ENCODE results near the gene ADARB1. TPM values are rescaled to one million over a fixed set of nuclear protein-coding genes. Genes with fewer than 3 reads are reported as not detected.

Gene ADARB1
- total RNA-seq, 1 experiment from 2014 or later = 14.6 TPM

- CTCF ChIA-PET = interaction anchor here (1.0 to 4.1 kb wide), 2 partner anchors 9 to 46 kb away, joined by 3 to 40 read pairs; no protein-coding TSS in a partner anchor
- no peak overlapping the region for H3K27ac Mint-ChIP-seq
- H3K4me1 Mint-ChIP-seq = 0 out of 2 replicates have a peak, but pooled peaks cover 2% of the 10 kb centered on the region
- no peak overlapping the region for H3K4me3 Mint-ChIP-seq
- no peak for DNase-seq (ENCODE audit: low spot score)
- H3K36me3 Mint-ChIP-seq = no peaks in the 10 kb centered on the region
- H3K9me3 Mint-ChIP-seq = no peaks in the 10 kb centered on the region
- TF ChIP-seq GABPB1 (CRISPR knock-in tag; IDR thresholded peaks at IDR 0.05) (no peak), FOXJ3 (CRISPR knock-in tag; IDR thresholded peaks at IDR 0.05; ENCODE audit: borderline replicate concordance) (no peak), CBFB (CRISPR knock-in tag; IDR thresholded peaks at IDR 0.05; ENCODE audit: low read depth) (no peak), NR3C1 (CRISPR knock-in tag; conservative IDR thresholded peaks at IDR 0.05; ENCODE audit: low read depth) (no peak), ZNF121 (CRISPR knock-in tag; IDR thresholded peaks at IDR 0.05) (no peak), RELA (CRISPR knock-in tag; IDR thresholded peaks at IDR 0.05; ENCODE audit: borderline replicate concordance) (no peak), NR1H2 (CRISPR knock-in tag; IDR thresholded peaks at IDR 0.05) (no peak)
- TF ChIP-seq, protein P1, sequence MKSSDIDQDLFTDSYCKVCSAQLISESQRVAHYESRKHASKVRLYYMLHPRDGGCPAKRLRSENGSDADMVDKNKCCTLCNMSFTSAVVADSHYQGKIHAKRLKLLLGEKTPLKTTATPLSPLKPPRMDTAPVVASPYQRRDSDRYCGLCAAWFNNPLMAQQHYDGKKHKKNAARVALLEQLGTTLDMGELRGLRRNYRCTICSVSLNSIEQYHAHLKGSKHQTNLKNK (CRISPR knock-in tag; IDR thresholded peaks at IDR 0.05) = no peak
- TF ChIP-seq, protein P2, sequence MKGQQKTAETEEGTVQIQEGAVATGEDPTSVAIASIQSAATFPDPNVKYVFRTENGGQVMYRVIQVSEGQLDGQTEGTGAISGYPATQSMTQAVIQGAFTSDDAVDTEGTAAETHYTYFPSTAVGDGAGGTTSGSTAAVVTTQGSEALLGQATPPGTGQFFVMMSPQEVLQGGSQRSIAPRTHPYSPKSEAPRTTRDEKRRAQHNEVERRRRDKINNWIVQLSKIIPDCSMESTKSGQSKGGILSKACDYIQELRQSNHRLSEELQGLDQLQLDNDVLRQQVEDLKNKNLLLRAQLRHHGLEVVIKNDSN (CRISPR knock-in tag; IDR thresholded peaks at IDR 0.05) = no peak
- ATAC-seq = no peak
- H3K27me3 Mint-ChIP-seq (ENCODE audit: low read depth) = no peaks in the 10 kb centered on the region
- POLR2A ChIA-PET = no interaction called here
Observed at GRCh38 chr21:45146801-45147200, 72.4 kb downstream of the ADARB1 start.

- Mint-ChIP-seq H3K27ac (peak overlapping the region; percentile 35), H3K4me1 (0 out of 2 replicates have a peak, but pooled peaks cover 2% of the 10 kb centered on the region), H3K9me3 (no peaks in the 10 kb centered on the region), H3K4me3 (no peak overlapping the region), H3K27me3 (ENCODE audit: low read depth) (no peaks in the 10 kb centered on the region), H3K36me3 (no peaks in the 10 kb centered on the region)
- DNase-seq (ENCODE audit: low spot score) (no peak), ATAC-seq (no peak)
- CTCF ChIA-PET = interaction anchor here (1.5 to 4.1 kb wide), 3 partner anchors 7 to 19 kb away, joined by 5 to 40 read pairs (median 9); no protein-coding TSS in a partner anchor
- POLR2A ChIA-PET = no interaction called here
- TF ChIP-seq SMAD3 (CRISPR knock-in tag; IDR thresholded peaks at IDR 0.05; ENCODE audit: borderline replicate concordance) (no peak), ZNF671 (CRISPR knock-in tag; IDR thresholded peaks at IDR 0.05) (no peak), ZNF232 (CRISPR knock-in tag; IDR thresholded peaks at IDR 0.05) (no peak), CTCF (IDR thresholded peaks at IDR 0.05) (no peak), ATF2 (CRISPR knock-in tag; IDR thresholded peaks at IDR 0.05; ENCODE audit: borderline replicate concordance, low read depth) (no peak), ATF6 (CRISPR knock-in tag; IDR thresholded peaks at IDR 0.05) (no peak), NFATC4 (CRISPR knock-in tag; IDR thresholded peaks at IDR 0.05) (no peak), MXD4 (CRISPR knock-in tag; IDR thresholded peaks at IDR 0.05; ENCODE audit: borderline replicate concordance) (no peak), GRHL2 (CRISPR knock-in tag; IDR thresholded peaks at IDR 0.05; ENCODE audit: insufficient replicate concordance, severe bottlenecking) (no peak)
- TF ChIP-seq, protein P3, sequence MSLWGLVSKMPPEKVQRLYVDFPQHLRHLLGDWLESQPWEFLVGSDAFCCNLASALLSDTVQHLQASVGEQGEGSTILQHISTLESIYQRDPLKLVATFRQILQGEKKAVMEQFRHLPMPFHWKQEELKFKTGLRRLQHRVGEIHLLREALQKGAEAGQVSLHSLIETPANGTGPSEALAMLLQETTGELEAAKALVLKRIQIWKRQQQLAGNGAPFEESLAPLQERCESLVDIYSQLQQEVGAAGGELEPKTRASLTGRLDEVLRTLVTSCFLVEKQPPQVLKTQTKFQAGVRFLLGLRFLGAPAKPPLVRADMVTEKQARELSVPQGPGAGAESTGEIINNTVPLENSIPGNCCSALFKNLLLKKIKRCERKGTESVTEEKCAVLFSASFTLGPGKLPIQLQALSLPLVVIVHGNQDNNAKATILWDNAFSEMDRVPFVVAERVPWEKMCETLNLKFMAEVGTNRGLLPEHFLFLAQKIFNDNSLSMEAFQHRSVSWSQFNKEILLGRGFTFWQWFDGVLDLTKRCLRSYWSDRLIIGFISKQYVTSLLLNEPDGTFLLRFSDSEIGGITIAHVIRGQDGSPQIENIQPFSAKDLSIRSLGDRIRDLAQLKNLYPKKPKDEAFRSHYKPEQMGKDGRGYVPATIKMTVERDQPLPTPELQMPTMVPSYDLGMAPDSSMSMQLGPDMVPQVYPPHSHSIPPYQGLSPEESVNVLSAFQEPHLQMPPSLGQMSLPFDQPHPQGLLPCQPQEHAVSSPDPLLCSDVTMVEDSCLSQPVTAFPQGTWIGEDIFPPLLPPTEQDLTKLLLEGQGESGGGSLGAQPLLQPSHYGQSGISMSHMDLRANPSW (CRISPR knock-in tag; conservative IDR thresholded peaks at IDR 0.05; ENCODE audit: low read depth) = no peak
- TF ChIP-seq, protein P4, sequence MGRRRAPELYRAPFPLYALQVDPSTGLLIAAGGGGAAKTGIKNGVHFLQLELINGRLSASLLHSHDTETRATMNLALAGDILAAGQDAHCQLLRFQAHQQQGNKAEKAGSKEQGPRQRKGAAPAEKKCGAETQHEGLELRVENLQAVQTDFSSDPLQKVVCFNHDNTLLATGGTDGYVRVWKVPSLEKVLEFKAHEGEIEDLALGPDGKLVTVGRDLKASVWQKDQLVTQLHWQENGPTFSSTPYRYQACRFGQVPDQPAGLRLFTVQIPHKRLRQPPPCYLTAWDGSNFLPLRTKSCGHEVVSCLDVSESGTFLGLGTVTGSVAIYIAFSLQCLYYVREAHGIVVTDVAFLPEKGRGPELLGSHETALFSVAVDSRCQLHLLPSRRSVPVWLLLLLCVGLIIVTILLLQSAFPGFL (CRISPR knock-in tag; IDR thresholded peaks at IDR 0.05; ENCODE audit: borderline replicate concordance) = no peak
- TF ChIP-seq, protein P5, sequence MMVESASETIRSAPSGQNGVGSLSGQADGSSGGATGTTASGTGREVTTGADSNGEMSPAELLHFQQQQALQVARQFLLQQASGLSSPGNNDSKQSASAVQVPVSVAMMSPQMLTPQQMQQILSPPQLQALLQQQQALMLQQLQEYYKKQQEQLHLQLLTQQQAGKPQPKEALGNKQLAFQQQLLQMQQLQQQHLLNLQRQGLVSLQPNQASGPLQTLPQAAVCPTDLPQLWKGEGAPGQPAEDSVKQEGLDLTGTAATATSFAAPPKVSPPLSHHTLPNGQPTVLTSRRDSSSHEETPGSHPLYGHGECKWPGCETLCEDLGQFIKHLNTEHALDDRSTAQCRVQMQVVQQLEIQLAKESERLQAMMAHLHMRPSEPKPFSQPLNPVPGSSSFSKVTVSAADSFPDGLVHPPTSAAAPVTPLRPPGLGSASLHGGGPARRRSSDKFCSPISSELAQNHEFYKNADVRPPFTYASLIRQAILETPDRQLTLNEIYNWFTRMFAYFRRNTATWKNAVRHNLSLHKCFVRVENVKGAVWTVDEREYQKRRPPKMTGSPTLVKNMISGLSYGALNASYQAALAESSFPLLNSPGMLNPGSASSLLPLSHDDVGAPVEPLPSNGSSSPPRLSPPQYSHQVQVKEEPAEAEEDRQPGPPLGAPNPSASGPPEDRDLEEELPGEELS (CRISPR knock-in tag; IDR thresholded peaks at IDR 0.05) = no peak
Observed at GRCh38 chr21:45147473-45148315, 73.3 kb downstream of the ADARB1 start.

All from WTC11 (cell line).